ENCODE data around the gene NUDT21.

NUDT21 gene

DNA sequence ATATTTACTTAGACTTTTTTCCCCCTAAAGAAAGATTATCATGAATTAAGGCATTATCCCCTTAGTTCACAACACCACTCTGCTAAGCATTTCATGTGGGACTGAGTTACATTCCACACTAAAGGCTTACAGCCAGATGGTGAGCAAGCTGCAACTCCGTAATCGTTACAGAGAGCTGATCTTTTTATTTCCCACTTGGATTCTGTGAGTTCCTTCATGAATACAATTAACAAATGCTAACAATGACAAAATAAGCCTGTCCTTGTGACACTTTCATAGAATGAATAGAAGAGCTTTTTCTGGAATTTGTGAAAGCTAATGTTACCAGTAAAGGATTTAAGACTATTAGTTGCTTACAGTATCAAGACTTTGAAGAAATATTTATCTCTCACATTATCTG lies 9.0 kb upstream of the NUDT21 start:
- DNase-seq, result no peak

DNA sequence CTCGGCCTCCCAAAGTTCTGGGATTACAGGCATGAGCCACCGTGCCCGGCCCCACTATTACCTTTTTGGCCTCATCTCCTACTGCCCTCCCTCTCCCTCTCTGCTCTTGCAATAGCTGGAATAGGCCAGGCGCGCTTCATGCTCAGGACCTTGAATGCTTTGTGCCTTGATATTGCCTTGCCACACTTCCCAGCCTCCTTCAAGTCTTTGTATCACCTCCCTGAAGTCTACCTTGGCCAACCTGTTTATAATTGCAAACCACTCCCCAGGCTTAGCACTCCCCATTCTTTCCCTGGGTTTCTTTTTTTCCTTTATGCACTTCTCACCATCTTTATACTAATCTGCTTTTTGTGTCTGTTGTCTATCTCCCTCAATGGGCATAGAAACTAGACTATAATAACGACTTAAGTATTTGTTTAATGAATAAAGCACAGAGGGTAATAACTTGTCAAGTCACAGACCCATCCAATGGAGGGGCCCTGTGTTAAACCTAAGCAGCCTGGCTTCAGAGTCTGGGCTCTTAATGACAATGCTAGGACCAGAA lies 6.9 kb upstream of the NUDT21 start:
- DNase-seq, result no peak

DNA sequence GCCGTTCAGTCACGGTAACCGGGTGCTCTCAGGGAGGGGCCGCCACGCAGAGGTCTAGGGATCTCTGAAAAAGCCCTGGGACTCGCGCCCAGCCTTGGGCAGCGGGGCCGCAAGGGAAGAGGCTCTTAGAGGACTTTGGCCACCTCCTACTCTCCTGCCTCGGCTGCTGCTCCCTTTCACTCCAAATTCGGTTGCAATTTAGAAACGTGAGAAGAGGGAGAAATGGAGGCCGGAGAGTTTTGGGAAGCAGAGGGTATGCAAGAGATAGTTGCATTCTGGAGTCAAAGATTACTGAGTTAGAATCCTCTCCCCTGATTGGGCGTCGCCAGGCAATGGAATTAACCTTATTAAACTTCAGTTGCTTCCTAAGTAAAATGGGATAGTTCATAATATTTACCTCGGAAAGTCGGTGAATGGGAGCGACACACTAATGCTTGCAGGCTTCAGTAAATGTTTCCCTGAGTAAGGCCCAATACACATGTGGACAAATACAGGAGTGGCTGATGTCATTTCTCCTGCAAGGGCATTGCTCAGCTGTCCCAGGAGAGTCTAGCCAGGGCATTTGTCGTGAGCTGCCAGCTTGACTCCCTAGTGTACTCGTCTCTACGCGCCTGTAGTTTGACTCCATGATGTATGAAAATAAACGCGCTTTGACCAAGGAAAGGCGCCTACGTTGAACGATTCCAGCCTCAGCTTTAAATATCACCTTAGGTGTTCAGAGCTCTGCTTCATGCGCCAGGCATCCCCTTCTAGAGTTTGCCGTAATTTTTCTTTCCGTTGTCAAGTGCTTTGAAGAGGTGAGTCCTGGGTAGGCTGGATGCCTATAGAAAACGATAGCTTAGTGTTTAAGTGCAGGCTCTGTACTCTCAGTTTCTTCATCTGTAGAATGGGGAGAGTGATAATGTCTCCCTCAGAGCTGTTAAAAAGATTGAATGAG lies 889 bp upstream of the NUDT21 start:
- no peak for DNase-seq

DNA sequence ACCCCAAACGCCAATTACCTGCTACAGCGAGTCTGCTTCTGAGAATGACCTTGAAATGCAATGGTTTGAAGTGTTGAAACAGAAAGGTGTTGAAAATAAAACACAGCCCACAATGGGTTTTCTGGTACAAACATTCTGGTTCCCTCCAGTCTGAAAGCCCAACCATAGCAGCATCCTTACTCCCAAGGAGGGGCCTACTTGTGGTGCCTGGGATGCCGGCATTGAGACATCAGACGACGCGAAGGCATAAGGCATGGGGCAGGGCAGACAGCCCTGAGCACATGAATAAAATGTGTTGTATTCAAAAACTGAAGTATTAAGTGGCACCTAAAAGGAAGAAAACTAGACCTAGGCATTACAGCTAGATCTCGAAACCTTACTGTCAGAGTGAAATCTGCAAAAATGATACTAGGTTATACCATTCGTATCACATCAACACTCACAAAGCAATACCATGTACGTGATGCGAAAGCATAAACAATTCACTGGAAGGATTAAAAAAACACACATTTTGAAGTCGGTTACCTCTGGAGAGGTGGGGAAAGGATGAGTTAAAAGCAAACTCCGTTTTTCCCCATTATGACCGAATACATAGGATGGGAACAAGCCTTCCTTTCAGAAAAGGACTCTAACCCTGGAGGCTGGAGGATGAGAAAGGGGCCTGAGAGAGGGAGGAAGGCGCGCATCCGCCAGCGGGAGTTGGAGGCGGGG lies 702 bp downstream of the NUDT21 start:
- no peak for DNase-seq

DNA sequence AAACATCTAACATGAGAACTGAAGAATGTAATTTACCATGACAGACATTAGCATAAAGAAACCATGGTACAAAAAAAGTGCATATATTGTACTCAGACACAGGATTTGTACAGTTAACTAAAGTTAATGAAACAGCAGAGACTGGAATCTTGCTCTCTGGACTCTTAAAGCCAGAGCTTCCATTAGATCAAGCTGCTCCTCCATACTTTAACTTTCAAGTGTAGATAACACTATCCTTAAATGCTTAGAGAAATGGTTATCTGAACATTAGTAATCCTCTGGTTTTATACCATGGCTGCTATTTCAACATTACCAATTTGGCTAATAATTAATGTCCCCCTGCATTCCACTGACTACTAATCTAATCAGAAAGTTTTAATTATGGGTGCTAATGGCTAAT lies 3.1 kb downstream of the NUDT21 start:
- no peak for DNase-seq

DNA sequence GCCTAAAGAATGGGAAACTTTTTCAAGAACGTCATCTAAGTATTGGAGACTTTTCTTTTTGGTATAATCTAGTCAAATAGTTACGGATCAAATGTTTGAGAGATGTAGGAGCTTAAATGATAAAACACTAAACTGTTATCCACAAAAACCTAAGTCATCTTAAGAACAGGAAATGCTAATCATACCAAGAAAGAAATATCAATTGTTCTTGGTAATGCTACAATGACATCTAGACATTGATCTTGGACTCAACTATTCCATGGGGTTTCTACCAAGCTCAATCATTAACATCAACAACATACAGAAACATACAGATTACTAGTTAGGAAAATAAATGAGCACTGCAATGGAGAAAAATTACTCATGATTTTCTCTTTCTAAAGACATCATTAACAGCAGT lies 3.8 kb downstream of the NUDT21 start:
- DNase-seq, result no peak

DNA sequence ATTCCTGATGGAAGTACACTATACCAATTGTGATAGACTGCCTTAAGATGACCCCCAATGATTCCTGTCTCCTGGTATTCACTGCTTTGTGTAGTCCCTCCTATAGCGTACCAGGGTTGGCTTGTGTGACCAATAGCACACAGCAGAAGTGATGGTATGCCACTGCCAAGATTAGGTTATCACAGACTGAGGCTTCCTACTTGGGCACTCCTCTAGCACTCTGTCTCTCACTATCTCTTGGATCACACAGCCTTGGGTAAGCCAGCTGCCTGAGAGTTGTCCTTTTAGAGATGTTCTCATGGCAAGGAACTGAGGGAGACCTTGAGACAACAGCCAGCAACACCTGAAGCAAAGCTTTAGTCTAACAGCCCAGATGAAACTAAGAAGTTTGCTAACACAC lies 13.1 kb downstream of the NUDT21 start:
- no peak for DNase-seq

DNA sequence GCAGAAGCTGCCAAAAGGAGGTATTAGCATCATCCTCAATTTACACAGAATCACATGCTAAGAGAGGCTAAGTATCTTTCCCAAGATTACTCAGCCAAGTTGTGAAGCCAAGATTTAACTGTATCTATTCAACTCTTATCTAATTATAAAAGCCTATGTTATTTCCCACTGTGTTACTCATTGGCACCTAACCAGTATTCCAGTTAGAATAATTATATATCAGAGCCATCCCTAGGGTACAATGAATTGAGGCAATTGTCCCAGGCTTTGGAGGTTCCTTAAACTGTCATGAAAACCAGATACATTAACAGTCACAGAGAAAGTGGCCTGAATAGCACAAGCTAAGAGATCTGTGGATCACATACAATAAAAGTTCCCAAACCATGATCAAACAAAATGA lies 14.9 kb downstream of the NUDT21 start:
- DNase-seq, result no peak

DNA sequence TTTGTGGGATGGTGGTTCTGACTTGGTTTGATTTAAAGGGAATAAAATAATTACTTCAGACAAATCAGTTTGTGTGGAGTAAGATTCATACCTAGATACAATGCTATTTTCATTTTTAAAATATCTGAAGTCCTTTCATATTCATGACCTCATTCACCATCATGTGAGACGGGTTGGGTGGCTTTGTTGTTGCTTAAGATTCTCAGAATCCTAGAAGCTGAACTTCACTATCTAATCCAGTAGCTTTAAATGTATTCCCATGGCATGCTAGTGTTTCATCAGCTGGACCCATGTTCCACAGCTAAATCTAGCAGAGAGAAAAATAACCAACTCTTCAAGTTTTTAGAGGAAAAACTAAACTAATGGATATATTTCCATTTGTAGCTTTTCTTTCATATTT lies 23.0 kb downstream of the NUDT21 start:
- DNase-seq, result no peak

DNA sequence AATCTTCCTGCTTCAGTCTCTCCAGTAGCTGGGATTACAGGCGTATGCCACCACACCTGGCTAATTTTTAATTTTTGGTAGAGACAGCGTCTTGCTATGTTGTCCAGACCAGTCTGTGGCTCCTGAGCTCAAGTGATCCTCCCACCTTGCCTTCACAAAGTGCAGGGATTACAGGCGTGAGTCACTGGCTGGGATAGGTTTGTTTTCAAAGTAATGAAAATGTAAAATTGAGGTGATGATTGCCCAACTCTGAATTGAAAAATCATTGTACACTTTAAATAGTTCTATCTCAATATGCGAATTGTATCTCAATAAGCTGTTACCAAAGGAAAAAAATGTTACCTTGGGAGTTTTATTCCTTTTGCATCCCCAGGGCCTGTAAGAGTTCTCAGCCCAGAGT lies 24.5 kb downstream of the NUDT21 start:
- DNase-seq, result no peak

DNA sequence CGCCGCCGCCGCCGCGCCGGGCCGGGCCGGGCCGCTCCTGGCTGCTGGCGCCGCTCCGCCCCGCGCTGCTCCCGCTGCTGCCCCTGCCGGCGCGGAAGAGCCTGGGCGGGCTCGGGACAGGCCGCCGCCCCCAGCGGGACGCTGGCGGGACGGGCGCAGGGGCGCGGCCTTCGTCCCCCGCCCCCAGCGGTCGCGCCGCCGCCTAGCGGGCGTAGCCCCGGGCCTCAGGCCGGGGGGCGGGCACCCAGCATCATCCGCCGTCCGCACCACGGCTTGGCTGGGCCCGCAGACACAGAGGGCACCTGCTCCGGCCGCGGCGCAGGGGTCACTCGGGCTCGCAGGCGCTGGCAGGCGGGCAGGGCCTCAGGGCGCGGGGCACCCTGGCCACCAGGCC lies 25.7 kb downstream of the NUDT21 start, which contains the start of gene AMFR:
AMFR (minus strand) TSS at position 107 of the 394 bp plus-strand sequence. CDS start 218 bp downstream, outside the sequence.
- DNase-seq, result peak; percentile 47

DNA sequence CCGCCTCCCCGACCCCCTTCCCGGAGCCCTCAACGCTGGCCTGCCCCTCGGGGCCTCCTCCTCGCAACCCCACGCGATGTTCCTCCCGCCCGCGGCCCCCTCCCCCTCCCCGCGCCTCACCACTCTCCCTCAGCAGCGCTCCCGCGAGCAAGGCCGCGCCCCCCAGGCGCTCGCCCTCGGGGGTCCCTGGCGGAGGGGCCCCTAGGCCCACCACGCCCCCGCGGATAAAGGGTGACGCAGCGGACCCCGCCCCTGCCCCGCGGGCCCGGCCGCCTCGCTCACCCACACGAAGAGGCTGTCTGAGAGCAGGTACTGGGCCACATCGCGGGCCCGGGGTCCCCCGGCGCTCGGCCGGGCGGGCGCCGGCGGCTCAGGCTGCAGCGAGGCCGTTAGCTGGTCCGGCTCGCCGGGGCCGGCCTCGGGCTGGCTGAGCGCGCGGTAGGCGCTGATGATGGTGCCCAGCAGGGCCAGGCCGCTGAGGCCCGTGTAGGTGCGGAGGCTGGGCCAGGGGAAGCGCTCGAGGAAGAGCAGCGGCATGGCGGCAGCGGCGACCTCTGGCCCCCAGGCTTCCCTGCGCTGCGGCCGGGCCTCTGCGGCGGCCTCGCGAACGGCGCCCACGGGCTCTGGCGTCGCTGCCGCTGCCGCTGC lies 26.2 kb downstream of the NUDT21 start:
- DNase-seq, result peak; percentile 23

DNA sequence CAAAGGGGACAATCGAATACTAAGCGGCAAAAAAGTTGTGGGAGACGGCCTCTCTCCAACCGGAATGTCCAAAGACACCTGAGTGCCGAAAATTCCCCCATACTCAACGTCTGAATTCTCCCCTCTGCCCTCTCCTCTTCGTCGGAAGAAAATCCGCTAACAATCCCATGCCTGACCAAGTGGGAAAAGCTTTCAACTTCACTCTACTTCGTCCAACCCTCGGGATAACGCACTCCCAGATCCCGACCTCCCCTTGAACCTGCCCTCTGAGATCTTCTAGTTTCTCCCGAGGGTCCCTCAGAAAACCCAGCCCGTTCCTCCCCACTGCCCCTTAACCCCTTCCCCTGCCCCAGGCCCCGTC lies 26.7 kb downstream of the NUDT21 start:
- DNase-seq, result no peak

DNA sequence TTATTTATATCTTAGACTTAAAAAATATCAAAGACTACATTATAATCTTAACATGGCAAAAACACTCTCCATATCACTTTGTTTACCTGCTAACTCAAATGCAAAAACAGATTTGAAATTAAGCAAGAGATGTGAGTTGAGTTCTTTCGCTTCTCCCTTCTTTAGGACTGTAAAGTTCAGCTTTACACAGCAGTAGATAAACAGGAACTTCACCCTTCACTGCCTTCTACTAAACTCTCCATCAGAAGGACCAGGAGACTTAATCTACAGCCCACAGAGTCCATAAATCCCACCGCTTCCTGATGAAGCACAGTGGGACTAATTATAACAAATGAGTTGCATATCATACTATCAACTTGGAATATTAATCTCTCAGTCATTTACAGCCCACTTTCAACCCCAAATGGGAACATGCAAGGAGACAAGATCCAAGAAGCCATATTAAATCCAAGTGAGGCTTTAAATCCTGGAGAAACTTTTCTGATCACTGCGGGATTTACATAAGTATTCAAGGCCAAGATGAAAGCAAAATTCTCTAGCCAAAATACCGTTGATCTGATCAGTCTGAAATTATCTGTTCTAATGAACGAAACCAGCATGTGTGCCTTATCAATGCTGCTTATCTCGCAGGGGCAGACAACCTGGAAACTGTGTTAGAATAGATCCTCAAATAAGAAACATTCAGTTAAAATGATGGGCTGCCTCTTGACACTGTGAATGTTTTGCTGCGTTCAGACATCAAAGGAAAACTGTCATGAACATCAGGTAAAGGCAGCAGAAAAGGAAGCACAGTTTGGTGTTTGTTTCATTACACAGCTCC lies 27.3 kb downstream of the NUDT21 start:
- no peak for DNase-seq

DNA sequence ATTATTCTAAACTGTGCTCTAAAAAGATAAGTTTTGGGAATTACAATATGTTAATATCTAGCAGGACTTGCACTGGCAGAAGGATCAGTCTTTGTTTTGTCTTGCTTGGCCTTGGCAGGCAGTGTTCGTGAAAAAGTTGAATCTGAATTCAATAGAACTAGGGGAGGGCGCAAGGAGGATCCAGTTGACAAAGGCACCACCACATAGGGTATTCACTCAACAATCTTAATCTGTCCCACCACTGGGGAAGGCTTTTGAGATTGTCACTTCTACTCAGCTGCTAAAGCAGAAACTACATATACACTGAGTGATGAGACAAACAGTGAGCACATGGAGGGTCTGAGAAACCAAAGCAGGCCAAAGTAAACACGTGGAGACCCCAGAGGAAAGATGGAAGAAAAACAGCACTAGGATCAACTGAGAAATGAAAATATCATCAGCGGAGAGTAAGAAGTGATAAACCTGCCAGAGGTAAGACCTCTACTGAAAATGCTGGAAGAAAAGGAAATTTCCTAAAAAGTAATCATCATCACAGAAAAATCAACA lies 28.2 kb downstream of the NUDT21 start:
- no peak for DNase-seq

DNA sequence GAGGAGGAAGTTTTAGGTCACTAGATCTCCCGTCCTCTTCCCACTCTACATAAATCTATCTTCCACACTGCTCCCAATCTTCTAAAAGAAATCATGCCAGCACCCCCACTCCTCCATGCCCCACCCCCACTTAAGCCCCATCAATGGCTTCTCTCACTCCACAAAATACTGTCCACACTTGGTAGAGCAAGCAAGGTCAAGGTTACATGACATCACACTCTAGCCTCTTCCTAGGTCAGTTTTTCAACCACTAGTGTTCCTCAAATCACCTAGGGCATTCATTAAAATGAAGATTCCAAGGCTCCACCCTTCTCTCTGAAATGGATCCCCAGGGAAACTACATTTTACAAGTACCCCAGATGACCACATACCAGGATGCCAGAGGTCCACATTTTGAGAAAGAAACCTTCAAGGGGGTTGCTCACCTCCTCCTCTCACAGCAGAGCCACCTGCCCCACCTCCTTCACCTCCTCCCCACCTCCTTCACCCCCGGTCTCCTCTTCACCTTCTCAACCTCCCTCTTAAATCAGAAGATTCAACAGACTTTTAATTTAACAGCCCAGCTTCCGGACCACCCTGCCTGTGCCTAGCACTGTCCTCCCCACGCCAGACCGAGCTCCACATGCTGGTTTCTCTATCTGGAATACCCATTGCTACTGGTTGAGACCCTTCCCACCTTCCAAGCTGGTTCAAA lies 29.0 kb downstream of the NUDT21 start:
- no peak for DNase-seq

DNA sequence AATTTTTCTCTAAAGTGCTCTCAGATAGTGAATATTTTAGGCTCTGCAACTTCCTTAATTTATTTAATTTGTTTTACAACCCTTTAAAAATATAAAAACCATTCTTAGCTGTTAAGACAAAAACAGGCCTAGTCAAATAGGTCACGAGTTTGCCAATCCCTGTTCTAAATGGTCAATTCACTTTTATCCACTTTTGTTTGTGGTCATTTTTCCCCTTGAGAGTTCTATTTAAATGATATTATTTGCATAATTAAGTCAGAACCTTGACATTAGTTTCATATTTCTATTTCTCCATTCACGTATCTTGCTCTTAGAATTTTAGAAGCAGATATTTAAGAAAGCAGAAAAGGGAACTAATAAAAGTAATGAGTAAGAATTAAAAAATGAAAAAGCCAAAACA lies 29.8 kb downstream of the NUDT21 start:
- DNase-seq, result no peak

DNA sequence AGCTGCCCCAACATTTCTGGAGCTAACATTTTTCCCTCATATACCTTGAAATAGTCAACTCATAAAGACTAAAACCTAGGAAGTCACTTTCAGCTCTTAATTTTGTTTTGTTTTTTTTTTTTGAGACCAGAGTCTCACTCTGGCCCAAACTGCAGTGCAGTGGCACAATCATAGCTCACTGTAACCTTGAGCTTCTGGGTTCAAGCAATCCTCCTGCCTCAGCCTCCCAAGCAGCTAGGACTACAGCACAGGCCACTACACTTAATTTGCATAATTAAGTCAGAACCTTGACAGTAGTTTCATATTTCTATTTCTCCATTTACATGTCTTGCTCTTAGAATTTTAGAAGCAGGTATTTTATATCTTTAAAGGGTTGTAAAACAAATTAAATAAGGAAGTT lies 30.5 kb downstream of the NUDT21 start:
- DNase-seq, result no peak

DNA sequence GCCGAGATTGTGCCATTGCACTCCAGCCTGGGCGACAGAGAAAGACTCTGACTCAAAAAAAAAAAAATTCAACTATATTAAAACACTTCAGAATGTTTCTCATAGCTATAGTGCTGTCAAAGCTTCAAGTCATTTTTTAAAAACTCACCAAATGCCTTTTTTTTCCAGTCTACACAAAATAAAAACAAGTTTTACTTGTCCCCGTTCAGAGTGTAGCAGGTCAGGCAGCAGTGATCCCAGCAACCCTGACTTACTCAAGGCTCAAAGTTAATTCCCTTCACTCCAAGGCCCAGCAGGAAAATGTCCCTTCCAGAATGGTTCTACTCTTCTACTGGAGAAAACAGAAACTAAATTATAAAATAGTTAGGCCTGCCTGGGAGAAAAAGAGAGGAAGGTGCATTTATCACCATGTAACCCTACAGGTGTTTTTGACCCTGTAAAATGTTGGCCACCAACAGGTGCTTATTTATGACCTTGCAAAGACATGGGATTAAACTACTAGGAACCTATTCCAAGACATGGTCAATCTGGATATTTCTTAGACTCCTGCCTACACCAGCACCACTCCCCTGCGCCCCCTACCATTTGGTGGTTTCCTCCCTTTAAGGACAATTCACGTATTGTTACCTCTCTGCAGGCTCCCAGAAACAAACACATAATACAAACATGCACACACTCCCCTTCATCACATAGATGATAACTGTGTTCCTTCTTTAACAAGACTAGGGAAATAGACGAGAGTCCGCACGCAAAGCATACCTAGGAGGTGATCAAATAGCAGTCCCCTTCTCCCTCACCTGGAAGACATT lies 31.2 kb downstream of the NUDT21 start:
- DNase-seq, result no peak

DNA sequence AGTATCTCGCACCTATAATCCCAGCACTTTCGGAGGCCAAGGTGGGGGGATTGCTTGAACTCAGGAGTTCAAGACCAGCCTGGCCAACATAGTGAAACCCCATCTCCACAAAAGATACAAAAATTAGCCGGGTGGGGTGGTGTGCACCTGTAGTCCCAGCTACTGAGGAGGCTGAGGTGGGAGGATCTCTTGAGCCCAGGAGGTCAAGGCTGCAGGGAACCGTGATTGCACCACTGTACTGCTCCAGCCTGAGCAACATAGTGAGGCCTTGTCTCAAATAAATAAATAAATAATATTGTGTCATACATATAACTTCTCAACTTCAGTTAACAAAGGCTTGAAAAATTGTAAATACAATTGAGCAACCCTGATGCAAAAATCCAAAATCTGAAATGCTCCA lies 34.0 kb downstream of the NUDT21 start:
- no peak for DNase-seq

DNA sequence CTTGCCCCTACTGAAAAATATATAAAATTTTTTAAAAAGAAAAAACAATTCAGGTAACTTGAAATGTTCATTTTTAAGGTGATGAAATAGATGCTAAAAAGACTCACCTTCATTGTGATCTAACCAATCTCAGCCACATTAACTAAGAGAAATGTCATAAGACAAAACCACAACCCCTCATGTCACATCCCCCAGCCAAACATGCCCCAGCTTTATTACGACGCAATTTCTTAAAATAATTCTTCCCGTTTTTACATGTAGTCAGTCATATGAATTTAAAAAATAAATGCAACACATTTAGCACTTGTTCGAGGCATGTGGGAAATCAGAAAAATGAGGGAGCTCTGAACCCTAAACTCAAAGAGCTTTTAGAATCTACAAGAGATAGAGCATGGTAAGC lies 35.3 kb downstream of the NUDT21 start:
- no peak for DNase-seq
